Measurements from ENCODE around the gene CYTH3. TPM values are rescaled to one million over a fixed set of nuclear protein-coding genes. Genes with fewer than 3 reads are reported as not detected.

Gene CYTH3
- total and polyA plus RNA-seq, 2 of the 13 experiments (the other 11 are each of a cell fraction or from before 2014, with no cell fraction given): 3.1 to 3.8 TPM

GRCh38 chr7:6272481-6273323 is at the start of gene CYTH3 (continued):
- TF ChIP-seq ARID4A (CRISPR knock-in tag; IDR thresholded peaks at IDR 0.05; ENCODE audit: borderline replicate concordance) (no peak), ZNF792 (CRISPR knock-in tag; IDR thresholded peaks at IDR 0.05) (0 out of 2 replicates have a peak, but pooled peaks have one; percentile 15), PCBP1 (IDR thresholded peaks at IDR 0.05; ENCODE audit: borderline replicate concordance, low read depth, low read length) (no peak), STAT6 (CRISPR knock-in tag; IDR thresholded peaks at IDR 0.05; ENCODE audit: borderline replicate concordance) (no peak), ZSCAN5A (CRISPR knock-in tag; IDR thresholded peaks at IDR 0.05; ENCODE audit: borderline replicate concordance) (no peak), ZNF292 (CRISPR knock-in tag; IDR thresholded peaks at IDR 0.05; ENCODE audit: borderline replicate concordance, low read depth) (no peak), HNF4G (IDR thresholded peaks at IDR 0.05; ENCODE audit: borderline replicate concordance, low read depth, low read length) (no peak), HNF4G (CRISPR knock-in tag; IDR thresholded peaks at IDR 0.05; ENCODE audit: borderline replicate concordance, low read depth) (no peak), NR2F6 (IDR thresholded peaks at IDR 0.05) (no peak), NR2F6 (CRISPR knock-in tag; IDR thresholded peaks at IDR 0.05) (0 out of 2 replicates have a peak, but pooled peaks have one; percentile 14), RXRA (CRISPR knock-in tag; IDR thresholded peaks at IDR 0.05) (no peak; the same call in 1 of the 2 replicates), HNRNPUL1 (IDR thresholded peaks at IDR 0.05; ENCODE audit: low read depth, low read length) (no peak), ZNF546 (CRISPR knock-in tag; conservative IDR thresholded peaks at IDR 0.05) (no peak), ZNF562 (CRISPR knock-in tag; IDR thresholded peaks at IDR 0.05; ENCODE audit: borderline replicate concordance) (no peak), IRF2 (CRISPR knock-in tag; IDR thresholded peaks at IDR 0.05) (no peak), SATB2 (CRISPR knock-in tag; IDR thresholded peaks at IDR 0.05) (no peak), ZNF652 (CRISPR knock-in tag; IDR thresholded peaks at IDR 0.05; ENCODE audit: borderline replicate concordance, low read depth) (no peak), KDM6A (CRISPR knock-in tag; IDR thresholded peaks at IDR 0.05; ENCODE audit: low read depth) (no peak), MATR3 (CRISPR knock-in tag; IDR thresholded peaks at IDR 0.05) (no peak), SIX4 (CRISPR knock-in tag; IDR thresholded peaks at IDR 0.05) (no peak), FOXO1 (CRISPR knock-in tag; IDR thresholded peaks at IDR 0.05) (no peak)
- TF ChIP-seq, protein P1, sequence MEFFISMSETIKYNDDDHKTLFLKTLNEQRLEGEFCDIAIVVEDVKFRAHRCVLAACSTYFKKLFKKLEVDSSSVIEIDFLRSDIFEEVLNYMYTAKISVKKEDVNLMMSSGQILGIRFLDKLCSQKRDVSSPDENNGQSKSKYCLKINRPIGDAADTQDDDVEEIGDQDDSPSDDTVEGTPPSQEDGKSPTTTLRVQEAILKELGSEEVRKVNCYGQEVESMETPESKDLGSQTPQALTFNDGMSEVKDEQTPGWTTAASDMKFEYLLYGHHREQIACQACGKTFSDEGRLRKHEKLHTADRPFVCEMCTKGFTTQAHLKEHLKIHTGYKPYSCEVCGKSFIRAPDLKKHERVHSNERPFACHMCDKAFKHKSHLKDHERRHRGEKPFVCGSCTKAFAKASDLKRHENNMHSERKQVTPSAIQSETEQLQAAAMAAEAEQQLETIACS (CRISPR knock-in tag; IDR thresholded peaks at IDR 0.05): no peak
